Measurements from ENCODE around the gene TNFRSF1A. TPM values are rescaled to one million over a fixed set of nuclear protein-coding genes. Genes with fewer than 3 reads are reported as not detected.
A peak's percentile ranks its signal among the peaks of the same experiment; 100 is the strongest.

TNFRSF1A gene
- total and polyA plus RNA-seq, 2 of the 13 experiments (the other 11 are each of a cell fraction or from before 2014, with no cell fraction given) = 41.5 to 61.2 TPM

- TF ChIP-seq SALL1 (CRISPR knock-in tag; IDR thresholded peaks at IDR 0.05) (peak; percentile 96), STAG1 (CRISPR knock-in tag; IDR thresholded peaks at IDR 0.05) (peak; percentile 33), ZNF414 (CRISPR knock-in tag; IDR thresholded peaks at IDR 0.05) (peak; percentile 97), CC2D1A (CRISPR knock-in tag; IDR thresholded peaks at IDR 0.05) (no peak), ZNF232 (CRISPR knock-in tag; IDR thresholded peaks at IDR 0.05; ENCODE audit: borderline replicate concordance) (no peak), HNF4A (CRISPR knock-in tag; IDR thresholded peaks at IDR 0.05) (no peak), ZNF644 (CRISPR knock-in tag; IDR thresholded peaks at IDR 0.05; ENCODE audit: low read depth) (0 out of 2 replicates have a peak, but pooled peaks have one; percentile 21), RELA (CRISPR knock-in tag; IDR thresholded peaks at IDR 0.05) (peak; percentile 90; the same call in 1 of the 2 replicates), ZNF567 (CRISPR knock-in tag; IDR thresholded peaks at IDR 0.05; ENCODE audit: borderline replicate concordance) (peak; percentile 76), SP2 (CRISPR knock-in tag; IDR thresholded peaks at IDR 0.05) (no peak; the same call in 1 of the 2 replicates), RFX3 (CRISPR knock-in tag; IDR thresholded peaks at IDR 0.05) (no peak), ZNF589 (CRISPR knock-in tag; conservative IDR thresholded peaks at IDR 0.05) (no peak), CERS6 (CRISPR knock-in tag; IDR thresholded peaks at IDR 0.05) (no peak), POGK (CRISPR knock-in tag; conservative IDR thresholded peaks at IDR 0.05) (peak; percentile 95), ZNF747 (CRISPR knock-in tag; IDR thresholded peaks at IDR 0.05; ENCODE audit: borderline replicate concordance) (peak; percentile 96; the same call in 1 of the 2 replicates), ZSCAN21 (CRISPR knock-in tag; IDR thresholded peaks at IDR 0.05; ENCODE audit: borderline replicate concordance) (peak; percentile 97), MXD1 (CRISPR knock-in tag; IDR thresholded peaks at IDR 0.05) (peak; percentile 96), THAP7 (CRISPR knock-in tag; IDR thresholded peaks at IDR 0.05) (peak; percentile 76; the same call in 1 of the 2 replicates), SOX5 (CRISPR knock-in tag; IDR thresholded peaks at IDR 0.05; ENCODE audit: borderline replicate concordance) (peak; percentile 68; the same call in 1 of the 2 replicates), NFYC (CRISPR knock-in tag; IDR thresholded peaks at IDR 0.05) (peak; percentile 35; the same call in 1 of the 2 replicates), THAP11 (CRISPR knock-in tag; IDR thresholded peaks at IDR 0.05) (peak; percentile 82), GTF3A (CRISPR knock-in tag; conservative IDR thresholded peaks at IDR 0.05) (0 out of 2 replicates have a peak, but pooled peaks have one; percentile 32), ZNF207 (IDR thresholded peaks at IDR 0.05; ENCODE audit: borderline replicate concordance) (no peak), SCMH1 (CRISPR knock-in tag; IDR thresholded peaks at IDR 0.05; ENCODE audit: borderline replicate concordance) (no peak), FOXC1 (CRISPR knock-in tag; IDR thresholded peaks at IDR 0.05; ENCODE audit: borderline replicate concordance) (peak; percentile 91)
Observed at GRCh38 chr12:6383572-6384498, 42.0 kb upstream of the TNFRSF1A start, which contains the start of gene LTBR (continued).
